RKO (cell line): ENCODE measurements around the gene CD200R1L.
"Not testable (repeated sequence)": the region's sequence is repeated elsewhere in the genome, so short reads cannot be mapped to it uniquely, and the experiment has no call there.

ENCODE experiments used
- DNase-seq: peaks from one replicate; pipeline ENCODE4 v3.0.0-alpha.2; 2016; ENCODE audit warnings: low spot score

Gene CD200R1L

GRCh38 chr3:112846764-112847163, at the start of gene CD200R1L:
TSS of gene CD200R1L (minus strand) at chr3:112846864. CDS start at chr3:112829367, 17,497 bp downstream.
- DNase-seq = no peak

- peak; percentile 25 for DNase-seq
Measured at GRCh38 chr3:112894258-112894657, 47.6 kb upstream of the CD200R1L start.

GRCh38 chr3:112889357-112889756, 42.7 kb upstream of the CD200R1L start:
- DNase-seq = no peak

GRCh38 chr3:112888381-112889085, 41.9 kb upstream of the CD200R1L start:
- no peak for DNase-seq

GRCh38 chr3:112884678-112885290, 38.1 kb upstream of the CD200R1L start:
- DNase-seq = no peak

GRCh38 chr3:112881891-112882290, 35.2 kb upstream of the CD200R1L start:
- DNase-seq = no peak

GRCh38 chr3:112875561-112875960, 28.9 kb upstream of the CD200R1L start:
- no peak for DNase-seq

GRCh38 chr3:112874725-112875124, 28.1 kb upstream of the CD200R1L start:
- no peak for DNase-seq

- no peak for DNase-seq
Measured at GRCh38 chr3:112873632-112874031, 27.0 kb upstream of the CD200R1L start.

- DNase-seq = no peak
Measured at GRCh38 chr3:112871735-112872134, 25.1 kb upstream of the CD200R1L start.

GRCh38 chr3:112865757-112866156, 19.1 kb upstream of the CD200R1L start:
- DNase-seq = no peak

GRCh38 chr3:112860898-112861297, 14.2 kb upstream of the CD200R1L start:
- no peak for DNase-seq

- peak; percentile 39 for DNase-seq
Measured at GRCh38 chr3:112858410-112859069, 11.9 kb upstream of the CD200R1L start.

- no peak for DNase-seq
Measured at GRCh38 chr3:112857526-112857925, 10.9 kb upstream of the CD200R1L start.

GRCh38 chr3:112856537-112856936, 9.9 kb upstream of the CD200R1L start:
- no peak for DNase-seq

- DNase-seq = no peak
Measured at GRCh38 chr3:112855883-112856282, 9.2 kb upstream of the CD200R1L start.

GRCh38 chr3:112855074-112855473, 8.4 kb upstream of the CD200R1L start:
- DNase-seq = not testable (repeated sequence)

- DNase-seq = no peak
Measured at GRCh38 chr3:112848196-112848595, 1.5 kb upstream of the CD200R1L start.

GRCh38 chr3:112847692-112848091, 1.0 kb upstream of the CD200R1L start:
- DNase-seq = no peak

- DNase-seq = no peak
Measured at GRCh38 chr3:112845772-112846171, 892 bp downstream of the CD200R1L start.

GRCh38 chr3:112829046-112829445, 17.6 kb downstream of the CD200R1L start:
- no peak for DNase-seq

- no peak for DNase-seq
Measured at GRCh38 chr3:112822064-112823055, 24.3 kb downstream of the CD200R1L start.
